ENCODE data around the gene ACSL6.
A peak's percentile ranks its signal among the peaks of the same experiment; 100 is the strongest.

Gene ACSL6

GRCh38 chr5:131977212-131977604 lies 34.2 kb downstream of the ACSL6 start:
- peak in 1 of 14 donors; percentile 20 for DNase-seq

- DNase-seq, result peak in 1 of 14 donors; percentile 40
These were observed 34.8 kb downstream of the ACSL6 start for GRCh38 chr5:131976414-131977211.

- DNase-seq, result no peak
These were observed 36.3 kb downstream of the ACSL6 start for GRCh38 chr5:131974956-131975726.

- no peak for DNase-seq
These were observed 36.9 kb downstream of the ACSL6 start for GRCh38 chr5:131974622-131974955.

GRCh38 chr5:131974016-131974415 lies 37.4 kb downstream of the ACSL6 start:
- DNase-seq, result no peak

- no peak for DNase-seq
These were observed 38.3 kb downstream of the ACSL6 start for GRCh38 chr5:131973089-131973712.

- DNase-seq, result no peak
These were observed 43.0 kb downstream of the ACSL6 start for GRCh38 chr5:131968396-131968954.

GRCh38 chr5:131966551-131966950 lies 44.9 kb downstream of the ACSL6 start:
- no peak for DNase-seq

- no peak for DNase-seq
These were observed 45.5 kb downstream of the ACSL6 start for GRCh38 chr5:131965826-131966415.

- no peak for DNase-seq
These were observed 51.6 kb downstream of the ACSL6 start for GRCh38 chr5:131959906-131960305.

- DNase-seq, result no peak
These were observed 52.3 kb downstream of the ACSL6 start for GRCh38 chr5:131959136-131959535.

- DNase-seq, result peak in 8 of 14 donors; percentile 16 to 54 (median 32)
These were observed 53.6 kb downstream of the ACSL6 start for GRCh38 chr5:131957721-131958441.

GRCh38 chr5:131953969-131954368 lies 57.5 kb downstream of the ACSL6 start:
- DNase-seq, result no peak

- DNase-seq, result no peak
These were observed 59.1 kb downstream of the ACSL6 start for GRCh38 chr5:131952301-131952857.

- no peak for DNase-seq
These were observed 60.8 kb downstream of the ACSL6 start for GRCh38 chr5:131950706-131951105.

GRCh38 chr5:131947445-131947844 lies 64.0 kb downstream of the ACSL6 start:
- DNase-seq, result no peak

GRCh38 chr5:131945551-131946168 lies 65.8 kb downstream of the ACSL6 start, which contains the start of gene MEIKIN:
TSS of gene MEIKIN (minus strand) at chr5:131945663. CDS start at chr5:131945505, 158 bp downstream.
- no peak for DNase-seq

- no peak for DNase-seq
These were observed 66.5 kb downstream of the ACSL6 start for GRCh38 chr5:131944702-131945550.

GRCh38 chr5:131943916-131944315 lies 67.5 kb downstream of the ACSL6 start:
- DNase-seq, result no peak

GRCh38 chr5:131942016-131942415 lies 69.4 kb downstream of the ACSL6 start:
- no peak for DNase-seq
